Mesodermal cell (in vitro differentiated cells): ENCODE measurements around the gene TATDN2.

Experiments used
- H3K27ac ChIP-seq: 2 replicates; pipeline ENCODE4 v1.7.0; 2013; ENCODE audit warnings: mild to moderate bottlenecking, low read depth, low read length, moderate library complexity; ENCODE audit not compliant: severe bottlenecking
- H3K36me3 ChIP-seq: 2 replicates; pipeline ENCODE4 v1.7.1; 2013; ENCODE audit warnings: mild to moderate bottlenecking, low read length, moderate library complexity; ENCODE audit not compliant: control insufficient read depth, insufficient read depth
- H3K4me1 ChIP-seq: one replicate; pipeline ENCODE4 v1.7.1; 2013; ENCODE audit warnings: mild to moderate bottlenecking, low read length; ENCODE audit not compliant: insufficient read depth, control insufficient read depth, poor library complexity, severe bottlenecking
- H3K4me3 ChIP-seq: 2 replicates; pipeline ENCODE4 v1.7.0; 2013; ENCODE audit warnings: low read length, control low read depth, mild to moderate bottlenecking; ENCODE audit not compliant: insufficient read depth, poor library complexity, severe bottlenecking; ENCODE audit errors: extremely low read depth
- H3K9me3 ChIP-seq: 2 replicates; pipeline ENCODE4 v1.7.1; 2013; ENCODE audit warnings: mild to moderate bottlenecking, low read length, moderate library complexity; ENCODE audit not compliant: control insufficient read depth
- WGBS, 2 experiments: methylation state at CpG; one replicate each; pipeline ENCODE4 v1.1.5; 2013; ENCODE audit warnings: missing lambda C conversion rate in 2 of 2; ENCODE audit not compliant: insufficient coverage in 2 of 2; 5-methylcytosine and 5-hydroxymethylcytosine counted together

The TATDN2 gene

DNA sequence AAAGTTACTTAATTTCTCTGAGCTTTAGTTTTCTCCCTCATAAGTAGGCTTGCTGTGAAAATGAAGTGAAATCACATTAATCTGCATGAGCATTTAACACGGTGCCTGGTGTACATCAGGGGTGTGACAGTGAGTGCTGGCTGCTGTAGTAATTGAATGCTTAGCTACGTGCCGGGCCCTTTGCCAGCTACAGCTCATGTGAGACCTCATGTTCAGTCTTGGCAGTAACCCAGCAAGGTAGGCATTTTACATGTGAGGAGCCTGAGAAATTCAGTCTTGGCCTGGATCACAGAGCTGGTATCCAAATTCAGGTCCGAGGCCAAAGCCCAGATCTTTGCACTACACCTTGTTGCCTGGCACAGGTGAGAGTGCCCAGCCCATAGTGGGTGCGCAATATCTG is 35.4 kb downstream of the TATDN2 start:
- Histone ChIP-seq H3K27ac (no peak overlapping the region), H3K4me1 (peaks cover 6% of the 10 kb centered on the region), H3K36me3 (peaks cover 65% of the 10 kb centered on the region), H3K9me3 (no peaks in the 10 kb centered on the region), H3K4me3 (no peak overlapping the region)
- 100% methylated on average over 5 of the region's 5 CpGs for WGBS, 2 experiments

DNA sequence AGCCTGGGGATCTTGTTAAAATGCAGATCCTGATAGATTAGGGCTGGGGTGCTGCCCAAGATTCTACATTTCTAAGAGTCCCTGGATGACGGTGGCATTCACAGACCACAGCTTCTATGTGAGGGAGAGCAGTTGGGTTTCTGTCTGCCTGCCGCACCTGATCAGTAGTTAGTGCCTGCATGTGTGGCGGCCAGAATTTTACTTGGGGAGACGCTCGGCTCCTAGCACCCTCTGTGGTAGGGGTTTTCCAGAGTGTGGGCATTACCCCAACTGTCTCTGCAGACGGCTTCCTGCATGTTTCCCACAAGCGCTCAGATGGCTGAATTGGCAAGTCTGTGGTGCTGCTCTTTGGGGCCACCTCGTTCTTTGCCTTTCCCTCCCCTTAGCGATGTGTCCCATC is 36.2 kb downstream of the TATDN2 start:
- peaks cover 57% of the 10 kb centered on the region for H3K36me3 ChIP-seq
- no peak overlapping the region for H3K27ac ChIP-seq
- H3K4me1 ChIP-seq: peaks cover 6% of the 10 kb centered on the region
- H3K4me3 ChIP-seq: no peak overlapping the region
- 85 to 92% methylated on average over 9 of the region's 9 CpGs for WGBS, 2 experiments
- no peaks in the 10 kb centered on the region for H3K9me3 ChIP-seq

DNA sequence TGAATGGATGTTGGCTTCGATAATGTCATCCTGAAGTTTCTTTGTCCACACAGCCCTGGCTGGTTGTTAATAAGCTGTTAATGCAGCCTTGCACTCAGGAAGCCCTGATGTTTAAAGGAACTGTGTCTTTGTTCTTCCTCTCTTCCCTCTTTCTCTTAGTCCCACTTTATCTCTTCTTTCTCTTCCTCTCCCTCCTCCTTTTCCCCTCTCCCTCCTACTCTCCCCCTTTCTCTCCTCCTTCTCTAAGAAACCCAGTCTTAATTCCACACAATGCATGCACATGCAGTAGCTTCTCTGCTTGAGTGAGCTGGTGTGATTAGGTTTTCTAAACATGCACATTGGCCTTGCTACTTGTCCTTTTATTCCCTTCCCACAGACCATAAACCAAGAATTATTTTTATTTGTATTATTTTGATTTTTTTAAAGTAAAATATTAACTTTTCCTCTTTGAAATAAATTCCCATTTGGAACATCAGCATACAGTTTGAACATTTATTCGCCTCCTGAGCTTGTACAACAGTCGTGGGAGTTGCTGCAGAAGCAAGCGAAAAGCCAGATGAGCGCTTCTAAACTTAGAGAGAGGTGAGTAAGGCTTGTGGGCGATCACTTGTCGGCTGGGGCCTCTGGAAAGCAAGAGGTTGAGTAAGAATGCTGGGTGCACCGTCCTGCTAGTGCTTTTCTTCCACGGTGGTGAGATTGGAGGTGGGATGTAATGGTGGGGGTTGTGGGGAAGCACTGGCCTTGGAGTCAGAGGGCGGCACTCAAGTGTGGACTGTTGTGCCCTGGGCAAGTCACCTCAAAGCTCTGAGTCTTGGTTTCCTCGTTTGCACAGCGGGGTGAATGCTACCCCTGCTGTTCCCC is 37.2 kb downstream of the TATDN2 start:
- Histone ChIP-seq H3K4me3 (no peak overlapping the region), H3K9me3 (no peaks in the 10 kb centered on the region)

DNA sequence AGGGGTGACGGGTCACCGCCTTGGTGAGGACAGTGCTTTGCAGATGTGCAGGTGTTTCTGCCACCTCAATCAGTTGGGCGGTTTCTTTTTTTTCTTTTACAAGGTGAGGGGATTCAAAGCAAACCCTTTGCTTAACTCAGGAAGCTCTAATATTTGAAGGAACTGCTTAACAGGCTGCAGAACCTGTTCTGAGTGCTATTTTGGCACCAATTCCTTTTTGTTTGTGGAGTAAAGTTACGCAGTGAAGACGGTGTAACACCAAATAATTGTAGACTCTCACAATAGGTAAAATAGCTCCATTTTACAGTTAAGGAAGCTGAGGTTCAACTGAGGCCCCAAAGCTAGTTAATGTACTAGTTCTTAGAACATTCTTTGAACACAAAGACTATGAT is 37.9 kb downstream of the TATDN2 start:
- H3K36me3 ChIP-seq: peaks cover 51% of the 10 kb centered on the region
- H3K27ac ChIP-seq: no peak overlapping the region
- H3K4me3 ChIP-seq: no peak overlapping the region
- peaks cover 6% of the 10 kb centered on the region for H3K4me1 ChIP-seq
- H3K9me3 ChIP-seq: no peaks in the 10 kb centered on the region
- WGBS, 2 experiments: 94% methylated on average over 3 of the region's 5 CpGs; no CpG with 5 or more reads in 1 of the 2 experiments

More for the DNA sequence above, 37.2 kb downstream of the TATDN2 start:
- H3K4me1 ChIP-seq: peaks cover 6% of the 10 kb centered on the region
- H3K36me3 ChIP-seq: peaks cover 53% of the 10 kb centered on the region
- WGBS, 2 experiments: 94 to 96% methylated on average over 7 to 10 of the region's 12 CpGs
- no peak overlapping the region for H3K27ac ChIP-seq

DNA sequence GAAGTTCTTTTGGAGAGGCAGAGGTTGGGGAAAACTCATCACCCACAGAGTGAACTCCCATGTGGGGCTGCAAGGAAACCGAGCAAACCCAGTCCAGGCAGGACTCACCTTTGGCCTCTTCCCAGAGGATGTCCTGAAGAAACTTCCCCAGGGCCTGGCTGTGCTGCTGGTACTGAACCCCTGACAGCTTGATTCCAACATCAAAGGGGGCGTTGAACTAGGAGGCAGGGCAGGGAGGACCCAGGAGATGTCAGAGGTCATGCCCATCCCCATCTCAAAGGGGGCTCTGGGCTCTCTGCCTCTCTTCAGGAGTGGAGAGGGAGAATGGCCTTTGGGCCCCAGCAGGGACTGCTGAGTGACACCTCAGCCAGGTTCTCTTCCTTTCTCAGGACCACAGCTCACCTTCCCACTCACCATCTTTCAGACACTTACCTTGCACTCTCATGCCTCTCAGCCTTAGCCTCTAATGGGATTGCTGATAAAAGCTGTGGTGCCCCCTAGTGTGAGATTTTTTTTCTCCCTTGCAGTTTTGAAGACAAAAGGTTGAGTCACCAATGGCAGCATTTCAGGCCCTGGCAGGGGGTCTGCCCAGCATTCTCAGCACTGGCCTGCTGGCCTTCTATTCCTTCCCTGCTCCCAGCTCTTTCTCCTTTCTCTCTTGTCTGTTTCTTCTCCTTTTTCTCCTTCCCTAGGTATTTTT is 38.5 kb downstream of the TATDN2 start:
- Histone ChIP-seq H3K36me3 (peaks cover 51% of the 10 kb centered on the region), H3K9me3 (no peaks in the 10 kb centered on the region), H3K4me1 (peaks cover 6% of the 10 kb centered on the region), H3K4me3 (no peak overlapping the region), H3K27ac (no peak overlapping the region)
- 56 to 78% methylated on average over 1 to 2 of the region's 2 CpGs for WGBS, 2 experiments

DNA sequence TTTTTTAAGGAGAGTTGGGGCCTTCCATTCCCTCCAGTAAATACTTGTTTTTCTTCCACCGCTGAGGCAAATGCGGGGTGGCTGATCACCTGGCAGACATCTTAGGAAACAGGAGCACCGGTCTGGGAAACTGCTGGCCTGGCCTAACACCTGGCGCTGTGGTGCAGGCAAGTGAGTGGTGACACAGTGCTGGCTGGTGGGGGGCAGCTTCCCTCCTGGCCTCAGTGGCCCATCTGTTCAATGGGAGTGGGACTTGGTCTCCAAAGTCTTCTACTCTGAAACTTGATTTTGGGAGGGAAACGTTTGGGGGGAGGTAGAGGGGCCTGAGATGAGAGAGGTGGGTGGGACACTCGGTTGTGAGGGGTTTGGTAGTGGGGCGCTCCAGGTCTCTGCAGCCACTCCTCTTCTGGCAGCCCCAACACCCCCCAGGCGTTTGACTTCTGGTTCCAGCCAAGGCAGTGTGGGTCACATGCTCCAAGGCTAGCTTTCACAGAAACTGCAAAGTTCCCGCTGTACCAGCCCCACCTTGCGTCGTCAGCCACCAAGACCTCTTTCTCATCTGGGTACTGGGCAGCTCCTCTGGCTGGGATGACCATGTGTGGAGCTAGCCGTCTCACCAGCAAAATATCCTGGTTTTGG is 39.8 kb downstream of the TATDN2 start:
- H3K27ac ChIP-seq: no peak overlapping the region
- no peaks in the 10 kb centered on the region for H3K9me3 ChIP-seq
- peaks cover 43% of the 10 kb centered on the region for H3K36me3 ChIP-seq
- no peak overlapping the region for H3K4me3 ChIP-seq
- peaks cover 6% of the 10 kb centered on the region for H3K4me1 ChIP-seq
- 93 to 100% methylated on average over 8 to 10 of the region's 12 CpGs for WGBS, 2 experiments

DNA sequence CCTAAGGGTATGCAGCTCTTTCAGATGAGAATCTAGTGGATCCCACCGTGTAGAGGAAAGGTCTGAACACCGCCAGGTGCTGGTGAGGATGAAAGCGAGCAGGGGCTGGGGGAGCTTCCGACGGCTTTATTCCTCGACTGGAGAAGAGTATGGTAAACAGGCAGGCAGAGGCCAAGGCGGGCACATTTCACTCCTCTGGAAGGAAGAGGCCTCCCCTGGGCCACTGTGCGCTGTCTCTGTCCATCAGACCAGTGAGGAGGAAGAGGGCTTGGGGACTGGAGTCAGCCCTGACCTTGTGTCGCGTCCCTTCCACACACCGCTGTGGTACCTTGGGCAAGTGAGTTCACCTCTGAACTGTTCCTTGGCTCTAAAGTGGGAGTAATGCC is 40.3 kb downstream of the TATDN2 start:
- peaks cover 38% of the 10 kb centered on the region for H3K36me3 ChIP-seq
- H3K4me1 ChIP-seq: peaks cover 6% of the 10 kb centered on the region
- no peak overlapping the region for H3K4me3 ChIP-seq
- H3K9me3 ChIP-seq: no peaks in the 10 kb centered on the region
- WGBS, 2 experiments: 96 to 97% methylated on average over 8 to 10 of the region's 11 CpGs
- H3K27ac ChIP-seq: no peak overlapping the region

DNA sequence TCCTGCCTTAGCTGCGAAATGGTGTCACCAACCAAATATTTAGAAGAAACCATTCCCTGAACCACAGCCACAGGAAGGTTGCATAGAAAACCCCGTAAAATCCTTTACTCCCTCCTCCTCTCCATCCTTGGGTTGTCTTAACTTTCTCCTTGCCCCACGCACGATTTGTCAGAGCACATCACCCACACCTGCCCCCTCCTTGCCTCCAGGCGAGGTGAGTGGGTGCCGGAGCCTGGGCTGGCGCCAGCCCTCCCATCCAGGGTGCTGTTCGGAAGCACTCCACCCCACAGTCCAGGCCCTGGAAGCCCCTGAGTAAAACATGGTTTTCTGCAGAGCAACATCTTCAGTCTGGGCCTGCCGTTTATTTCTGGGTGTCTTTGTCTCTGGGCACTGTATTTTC is 40.8 kb downstream of the TATDN2 start:
- H3K4me3 ChIP-seq: no peak overlapping the region
- peaks cover 6% of the 10 kb centered on the region for H3K4me1 ChIP-seq
- H3K9me3 ChIP-seq: no peaks in the 10 kb centered on the region
- peaks cover 37% of the 10 kb centered on the region for H3K36me3 ChIP-seq
- H3K27ac ChIP-seq: no peak overlapping the region
- 95% methylated on average over 8 to 9 of the region's 9 CpGs for WGBS, 2 experiments

DNA sequence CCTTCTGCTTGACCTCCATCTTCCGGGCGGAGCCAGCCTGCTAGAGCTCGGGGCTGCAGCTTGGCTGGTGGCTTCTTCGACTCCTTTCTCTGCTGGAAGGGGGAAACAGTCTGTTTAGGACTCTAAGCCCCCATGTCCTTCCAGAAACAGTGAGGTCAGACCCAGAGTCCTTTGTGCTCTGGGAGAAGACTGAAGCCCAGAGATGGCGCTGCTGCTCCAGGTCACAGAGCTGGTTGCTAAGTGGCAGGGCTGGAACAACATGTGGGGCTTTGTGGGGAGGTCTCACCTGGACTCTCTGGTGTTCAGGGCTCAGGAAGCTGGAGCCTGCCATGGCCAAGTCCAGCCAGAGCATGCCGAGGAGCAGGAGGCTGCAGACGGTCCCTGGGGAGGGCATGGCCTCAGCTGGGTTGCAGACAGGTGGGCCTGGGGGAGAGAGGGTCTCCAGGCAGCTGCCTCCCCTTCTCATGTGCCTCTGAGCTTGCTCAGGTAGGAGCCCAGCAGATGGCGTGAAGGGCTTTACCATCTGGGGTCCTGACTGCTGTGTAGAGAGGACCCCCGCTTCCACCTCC is 41.6 kb downstream of the TATDN2 start:
- no peak overlapping the region for H3K4me3 ChIP-seq
- WGBS, 2 experiments: 94% methylated on average over 5 to 6 of the region's 9 CpGs
- peaks cover 6% of the 10 kb centered on the region for H3K4me1 ChIP-seq
- no peaks in the 10 kb centered on the region for H3K9me3 ChIP-seq
- H3K27ac ChIP-seq: no peak overlapping the region
- H3K36me3 ChIP-seq: peaks cover 35% of the 10 kb centered on the region

DNA sequence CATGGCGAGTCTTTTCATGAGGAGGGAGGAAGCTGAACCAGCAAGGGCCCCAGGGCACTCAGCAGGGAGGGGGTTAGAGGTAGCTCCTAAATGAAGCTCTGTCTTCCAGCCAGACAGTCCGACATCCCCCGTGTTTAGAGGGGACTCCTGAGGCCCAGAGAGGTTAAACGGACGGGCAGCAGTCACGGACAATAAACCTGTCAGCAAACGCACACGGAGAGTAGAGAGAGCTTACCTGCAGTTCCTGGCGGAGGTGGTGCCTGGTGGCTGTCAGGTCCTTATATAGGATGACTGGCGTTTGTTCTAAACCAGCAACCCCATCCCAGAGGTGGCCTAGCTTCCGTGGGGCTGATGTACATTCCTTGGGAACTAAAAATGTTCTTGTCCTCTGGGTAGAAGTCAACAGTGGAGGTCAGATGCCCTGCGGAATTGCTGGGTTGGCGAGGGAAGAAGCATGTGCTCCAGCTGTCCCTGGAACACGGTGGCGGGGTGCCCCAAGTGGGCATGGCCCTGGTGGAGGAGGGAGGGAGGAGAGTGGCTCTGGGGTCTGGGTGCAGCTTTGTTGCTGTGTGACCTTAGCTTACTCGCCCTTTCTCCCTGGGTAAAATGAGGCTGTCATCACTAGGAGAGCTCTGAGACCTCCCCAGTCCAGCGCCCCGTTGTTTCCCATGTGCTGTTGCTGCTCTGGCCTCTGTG is 42.4 kb downstream of the TATDN2 start:
- Histone ChIP-seq H3K4me3 (no peak overlapping the region), H3K36me3 (peaks cover 37% of the 10 kb centered on the region), H3K9me3 (no peaks in the 10 kb centered on the region), H3K27ac (no peak overlapping the region), H3K4me1 (peaks cover 6% of the 10 kb centered on the region)
- WGBS, 2 experiments: 89 to 94% methylated on average over 15 to 18 of the region's 18 CpGs
